HCT116 (cell line): Measurements from ENCODE around the gene RAB3B. TPM values are rescaled to one million over a fixed set of nuclear protein-coding genes. Genes with fewer than 3 reads are reported as not detected.

Experiments
- ATAC-seq: fragments of 200-7000 bp; cut with Tn5 transposase; 2 replicates; pipeline ENCODE4 v1.9.1; 2020; ENCODE audit warnings: mild to moderate bottlenecking, moderate library complexity
- BruUV-seq: library from RNA; stranded (reverse); fragments of 400-500 nt; replicated peaks from 2 replicates; lab custom pipeline; 2021; lab: Mats Ljungman, UMichigan
- CTCF ChIA-PET: fragments of 300-600 bp; sonication (Branson Sonifier 250); formaldehyde crosslinking; loops from one replicate; lab custom pipeline; 2021; ENCODE audit warnings: antibody characterized with exemption; lab: Charles Lee
- POLR2A ChIA-PET: fragments of 300-600, 350-600 bp; sonication (Branson Sonifier 250); formaldehyde crosslinking; loops from one replicate; lab custom pipeline; 2021; ENCODE audit warnings: antibody characterized with exemption; lab: Charles Lee
- RAD21 ChIA-PET, 2 experiments: fragments of 300-600 bp; sonication (Branson Sonifier 250); formaldehyde crosslinking; loops; one replicate each; lab custom pipeline; 2023; ENCODE audit warnings: low total read pairs in 2 of 2; ENCODE audit not compliant: uncharacterized antibody in 2 of 2, unreplicated experiment in 2 of 2, low non-redundant PET in 1 of 2; lab: Charles Lee
- DNase-seq: peaks from one replicate; pipeline ENCODE4 v3.0.0-alpha.2; 2010; ENCODE audit warnings: low read depth, low spot score
- H2AFZ ChIP-seq: fragments of 200-600 bp; shearing (Covaris generic), sonication (generic); 2 replicates; pipeline ENCODE4 v1.6.1; 2017; ENCODE audit warnings: low read depth, mixed run types, mixed read lengths, antibody characterized with exemption, low read length; ENCODE audit not compliant: poor library complexity, severe bottlenecking
- H3K27ac ChIP-seq: 2 replicates; pipeline ENCODE4 v1.5.1; 2012; ENCODE audit warnings: low read depth, low read length
- H3K27me3 ChIP-seq: fragments of 200-600 bp; sonication (generic); 2 replicates; pipeline ENCODE4 v1.6.1; 2016; ENCODE audit warnings: mixed run types, low read length, mixed read lengths; ENCODE audit not compliant: insufficient read depth
- H3K36me3 ChIP-seq, 2 experiments: fragments of 200-500 bp in 1 of 2; fragments of 200-600 bp in 1 of 2; sonication (Bioruptor generic) in 1 of 2; sonication (generic) in 1 of 2; 2 replicates each; pipeline versions ENCODE4 v1.5.1 to v1.6.1; 2014 to 2016; ENCODE audit warnings: low read length in 2 of 2, inconsistent platforms in 1 of 2, mixed read lengths in 1 of 2, mixed run types in 1 of 2; ENCODE audit not compliant: insufficient read depth in 2 of 2, control insufficient read depth in 1 of 2
- H3K4me1 ChIP-seq, 2 experiments: fragments of 200-600 bp in 1 of 2; sonication (generic) in 1 of 2; 2 replicates each; pipeline versions ENCODE4 v1.5.1 to v1.6.1; 2012 to 2017; ENCODE audit warnings: low read length in 2 of 2, inconsistent platforms in 1 of 2, mild to moderate bottlenecking in 1 of 2, mixed read lengths in 1 of 2, mixed run types in 1 of 2, moderate library complexity in 1 of 2; ENCODE audit not compliant: insufficient read depth in 2 of 2, control insufficient read depth in 1 of 2
- H3K4me2 ChIP-seq: fragments of 200-600 bp; sonication (generic); 2 replicates; pipeline ENCODE4 v1.6.1; 2017; ENCODE audit warnings: mixed run types, low read length, mixed read lengths
- H3K4me3 ChIP-seq, 2 experiments: fragments of 200-600 bp in 1 of 2; sonication (generic) in 1 of 2; replicated peaks in 1 of 2; 2 replicates each; pipeline ENCODE4 v1.5.1; 2011 to 2016; ENCODE audit warnings: low read length in 2 of 2, control low read depth in 1 of 2, low read depth in 1 of 2, mild to moderate bottlenecking in 1 of 2, mixed read lengths in 1 of 2, mixed run types in 1 of 2
- H3K79me2 ChIP-seq: fragments of 200-600 bp; sonication (generic); 2 replicates; pipeline ENCODE4 v1.6.1; 2017; ENCODE audit warnings: mild to moderate bottlenecking, mixed run types, low read length, moderate library complexity, mixed read lengths; ENCODE audit not compliant: insufficient read depth
- H3K9ac ChIP-seq: fragments of 200-600 bp; sonication (generic); 2 replicates; pipeline ENCODE4 v1.6.1; 2016; ENCODE audit warnings: low read length, mixed read lengths
- H3K9me2 ChIP-seq: fragments of 200-600 bp; sonication (generic), shearing (Covaris generic); 2 replicates; pipeline ENCODE4 v1.6.1; 2017; ENCODE audit warnings: mixed run types, mild to moderate bottlenecking, moderate library complexity; ENCODE audit not compliant: insufficient read depth
- H3K9me3 ChIP-seq, 2 experiments: fragments of 200-500 bp in 1 of 2; fragments of 200-600 bp in 1 of 2; sonication (Bioruptor generic) in 1 of 2; sonication (generic) in 1 of 2; 2 replicates each; pipeline ENCODE4 v1.6.1; 2014 to 2017; ENCODE audit warnings: low read length in 2 of 2, mixed read lengths in 2 of 2, inconsistent platforms in 1 of 2, low read depth in 1 of 2, mild to moderate bottlenecking in 1 of 2, mixed run types in 1 of 2, moderate library complexity in 1 of 2; ENCODE audit not compliant: control insufficient read depth in 1 of 2, insufficient read depth in 1 of 2
- H4K20me1 ChIP-seq: fragments of 200-600 bp; sonication (generic), shearing (Covaris generic); 2 replicates; pipeline ENCODE4 v1.6.1; 2017; ENCODE audit warnings: mixed run types, mild to moderate bottlenecking, moderate library complexity; ENCODE audit not compliant: insufficient read depth
- CBX3 ChIP-seq: IDR thresholded peaks from 2 replicates; pipeline ENCODE4 v1.6.1; 2012; ENCODE audit warnings: low read depth
- CEBPB ChIP-seq: IDR thresholded peaks from 2 replicates; pipeline ENCODE4 v1.6.1; 2012; ENCODE audit warnings: low read depth
- EGR1 ChIP-seq: IDR thresholded peaks from 2 replicates; pipeline ENCODE4 v1.6.1; 2012; ENCODE audit warnings: low read depth
- ELF1 ChIP-seq: IDR thresholded peaks from 2 replicates; pipeline ENCODE4 v1.6.1; 2012; ENCODE audit warnings: low read depth, borderline replicate concordance
- EZH2 ChIP-seq: fragments of 200-600 bp; sonication (generic); IDR thresholded peaks from 2 replicates; pipeline ENCODE4 v1.6.1; 2017; ENCODE audit warnings: antibody characterized with exemption, mixed run types
- EZH2phosphoT487 ChIP-seq: fragments of 200-600 bp; IDR thresholded peaks from 2 replicates; pipeline ENCODE4 v1.6.1; 2018; ENCODE audit warnings: antibody characterized with exemption, borderline replicate concordance
- FOSL1 ChIP-seq: IDR thresholded peaks from 2 replicates; pipeline ENCODE4 v1.6.1; 2012; ENCODE audit warnings: low read depth
- POLR2AphosphoS5 ChIP-seq: IDR thresholded peaks from 2 replicates; pipeline ENCODE4 v1.6.1; 2011; ENCODE audit warnings: mild to moderate bottlenecking, low read depth, low read length, moderate library complexity
- RAD21 ChIP-seq: IDR thresholded peaks from 2 replicates; pipeline ENCODE4 v1.6.1; 2012; ENCODE audit warnings: low read depth, mild to moderate bottlenecking
- SIN3A ChIP-seq: IDR thresholded peaks from 2 replicates; pipeline ENCODE4 v1.6.1; 2012; ENCODE audit warnings: low read depth
- SP1 ChIP-seq: IDR thresholded peaks from 2 replicates; pipeline ENCODE4 v1.6.1; 2012; ENCODE audit warnings: low read depth
- SRF ChIP-seq: IDR thresholded peaks from 2 replicates; pipeline ENCODE4 v1.6.1; 2012; ENCODE audit warnings: low read depth
- TCF7L2 ChIP-seq: IDR thresholded peaks from 2 replicates; pipeline ENCODE4 v1.7.0; 2011; ENCODE audit warnings: borderline replicate concordance, inconsistent platforms; ENCODE audit not compliant: insufficient read depth, insufficient read length; ENCODE audit errors: extremely low read depth
- YY1 ChIP-seq: IDR thresholded peaks from 2 replicates; pipeline ENCODE4 v1.6.1; 2011; ENCODE audit warnings: low read length, low read depth, moderate library complexity, mild to moderate bottlenecking; ENCODE audit not compliant: insufficient replicate concordance; ENCODE audit errors: extremely low read depth
- ZFX ChIP-seq: fragments of 450-650 bp; IDR thresholded peaks from 2 replicates; pipeline ENCODE4 v1.6.1; 2017
- intact Hi-C: fragments of 100-400 bp; cut with micrococcal nuclease; formaldehyde crosslinking; loops from 2 replicates; pipeline ENCODE4 v1.10.0; 2022
- total RNA-seq: library from RNA; stranded (reverse); gene quantifications from one replicate; pipeline ENCODE4 v1.2.1, GENCODE V29; 2021; ENCODE audit not compliant: unreplicated experiment
- TF ChIP-seq, protein P1 (sequence below): IDR thresholded peaks from 2 replicates; pipeline ENCODE4 v1.6.1; 2012
- TF ChIP-seq, protein P2 (sequence below): IDR thresholded peaks from 2 replicates; pipeline ENCODE4 v1.6.1; 2012
- TF ChIP-seq, protein P3 (sequence below), 3 experiments: fragments of 200-600 bp in 1 of 3; sonication (generic) in 1 of 3; IDR thresholded peaks in 2 of 3; conservative IDR thresholded peaks in 1 of 3; 2 replicates each; pipeline ENCODE4 v1.5.1; 2012 to 2017; ENCODE audit warnings: low read depth in 2 of 3, low read length in 2 of 3, antibody characterized with exemption in 1 of 3, borderline replicate concordance in 1 of 3, control low read depth in 1 of 3, mild to moderate bottlenecking in 1 of 3, mixed read lengths in 1 of 3, mixed run types in 1 of 3, moderate library complexity in 1 of 3; ENCODE audit not compliant: insufficient read depth in 1 of 3

The RAB3B gene
- total RNA-seq, 1 experiment from 2014 or later = 15.1 TPM

DNA sequence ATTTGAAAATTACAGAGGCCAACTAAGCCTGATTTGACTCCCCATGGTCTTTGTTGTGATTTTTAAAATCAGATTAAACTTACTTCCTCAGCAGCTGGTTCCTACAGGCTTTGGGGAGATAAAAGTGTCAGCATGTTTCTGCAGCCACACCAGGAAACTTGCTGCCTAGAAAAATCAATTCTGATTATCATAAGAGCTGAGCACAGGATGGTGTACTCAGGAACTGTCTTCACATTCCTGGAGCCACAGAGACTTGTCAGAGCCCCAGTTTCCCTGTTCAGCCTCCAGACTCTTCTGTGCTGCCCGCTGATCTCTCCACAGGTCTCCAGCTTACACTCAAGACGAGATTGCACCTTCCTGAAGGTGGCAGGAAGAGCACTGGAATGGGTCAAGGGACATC lies 23.9 kb downstream of the RAB3B start:
- ChIA-PET RAD21 (no interaction called here), POLR2A (no interaction called here), CTCF (no interaction called here)
- no peaks in the 10 kb centered on the region for H3K79me2 ChIP-seq
- no peaks in the 10 kb centered on the region for H3K9me3 ChIP-seq
- no peak overlapping the region for H3K4me3 ChIP-seq
- H4K20me1 ChIP-seq = no peaks in the 10 kb centered on the region
- no peak overlapping the region for H3K9ac ChIP-seq
- no peak overlapping the region for H3K4me2 ChIP-seq
- H3K27me3 ChIP-seq = no peaks in the 10 kb centered on the region
- peaks cover 7 to 30% of the 10 kb centered on the region in 2 experiments; a peak in 3 of 4 replicates for H3K4me1 ChIP-seq
- ATAC-seq (no peak), DNase-seq (no peak)
- no TSS peak for BruUV-seq
- no peak overlapping the region for H2AFZ ChIP-seq
- 0 out of 4 replicates have a peak, but pooled peaks cover 0 to 8% of the 10 kb centered on the region in 2 experiments for H3K36me3 ChIP-seq
- H3K9me2 ChIP-seq = no peaks in the 10 kb centered on the region
- intact Hi-C loops = no loop called here
- no peak for TF ChIP-seq EZH2phosphoT487
- no peak overlapping the region for H3K27ac ChIP-seq

GRCh38 chr1:51964309-51964696 lies 26.2 kb downstream of the RAB3B start:
- H2AFZ ChIP-seq = no peak overlapping the region
- POLR2A ChIA-PET = no interaction called here
- no peak for ATAC-seq

More at GRCh38 chr1:51964309-51964696, 26.2 kb downstream of the RAB3B start:
- Histone ChIP-seq H3K27ac (no peak overlapping the region), H3K9me2 (no peaks in the 10 kb centered on the region), H3K4me2 (no peak overlapping the region), H4K20me1 (no peaks in the 10 kb centered on the region), H3K9me3 (no peaks in the 10 kb centered on the region), H3K27me3 (no peaks in the 10 kb centered on the region), H3K4me1 (peaks cover 0 to 10% of the 10 kb centered on the region in 2 experiments; a peak in 1 of 4 replicates), H3K4me3 (no peak overlapping the region), H3K36me3 (peaks cover 0 to 8% of the 10 kb centered on the region in 2 experiments; a peak in 1 of 4 replicates), H3K79me2 (no peaks in the 10 kb centered on the region), H3K9ac (no peak overlapping the region)
- BruUV-seq = no TSS peak
- no peak for DNase-seq
- ChIA-PET RAD21 (no interaction called here), CTCF (no interaction called here)
- intact Hi-C loops = no loop called here
- TF ChIP-seq, protein P1, sequence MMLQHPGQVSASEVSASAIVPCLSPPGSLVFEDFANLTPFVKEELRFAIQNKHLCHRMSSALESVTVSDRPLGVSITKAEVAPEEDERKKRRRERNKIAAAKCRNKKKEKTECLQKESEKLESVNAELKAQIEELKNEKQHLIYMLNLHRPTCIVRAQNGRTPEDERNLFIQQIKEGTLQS = no peak
- TF ChIP-seq, protein P2, sequence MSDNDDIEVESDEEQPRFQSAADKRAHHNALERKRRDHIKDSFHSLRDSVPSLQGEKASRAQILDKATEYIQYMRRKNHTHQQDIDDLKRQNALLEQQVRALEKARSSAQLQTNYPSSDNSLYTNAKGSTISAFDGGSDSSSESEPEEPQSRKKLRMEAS = no peak
- TF ChIP-seq SRF = no peak
- TF ChIP-seq RAD21 = no peak
- TF ChIP-seq ELF1 = no peak
- no peak for TF ChIP-seq EGR1
- no peak for TF ChIP-seq EZH2phosphoT487
- no peak for TF ChIP-seq CBX3
- no peak for TF ChIP-seq TCF7L2
- no peak for TF ChIP-seq YY1
- TF ChIP-seq SIN3A = no peak
- TF ChIP-seq, protein P3, sequence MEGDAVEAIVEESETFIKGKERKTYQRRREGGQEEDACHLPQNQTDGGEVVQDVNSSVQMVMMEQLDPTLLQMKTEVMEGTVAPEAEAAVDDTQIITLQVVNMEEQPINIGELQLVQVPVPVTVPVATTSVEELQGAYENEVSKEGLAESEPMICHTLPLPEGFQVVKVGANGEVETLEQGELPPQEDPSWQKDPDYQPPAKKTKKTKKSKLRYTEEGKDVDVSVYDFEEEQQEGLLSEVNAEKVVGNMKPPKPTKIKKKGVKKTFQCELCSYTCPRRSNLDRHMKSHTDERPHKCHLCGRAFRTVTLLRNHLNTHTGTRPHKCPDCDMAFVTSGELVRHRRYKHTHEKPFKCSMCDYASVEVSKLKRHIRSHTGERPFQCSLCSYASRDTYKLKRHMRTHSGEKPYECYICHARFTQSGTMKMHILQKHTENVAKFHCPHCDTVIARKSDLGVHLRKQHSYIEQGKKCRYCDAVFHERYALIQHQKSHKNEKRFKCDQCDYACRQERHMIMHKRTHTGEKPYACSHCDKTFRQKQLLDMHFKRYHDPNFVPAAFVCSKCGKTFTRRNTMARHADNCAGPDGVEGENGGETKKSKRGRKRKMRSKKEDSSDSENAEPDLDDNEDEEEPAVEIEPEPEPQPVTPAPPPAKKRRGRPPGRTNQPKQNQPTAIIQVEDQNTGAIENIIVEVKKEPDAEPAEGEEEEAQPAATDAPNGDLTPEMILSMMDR (IDR thresholded peaks at IDR 0.05 in 2 of 3, conservative IDR thresholded peaks at IDR 0.05 in 1 of 3; ENCODE audit: borderline replicate concordance in 1 of 3, insufficient read depth in 1 of 3, low read depth in 2 of 3, low read length in 2 of 3) = no peak
- TF ChIP-seq FOSL1 = no peak
- TF ChIP-seq SP1 = no peak
- TF ChIP-seq ZFX = no peak
- TF ChIP-seq EZH2 = no peak
- TF ChIP-seq CEBPB = no peak
- no peak for TF ChIP-seq POLR2AphosphoS5
